ENCODE measurements around the gene TAF4.
"Not testable (repeated sequence)": the region's sequence is repeated elsewhere in the genome, so short reads cannot be mapped to it uniquely, and the experiment has no call there.

Gene TAF4

DNA sequence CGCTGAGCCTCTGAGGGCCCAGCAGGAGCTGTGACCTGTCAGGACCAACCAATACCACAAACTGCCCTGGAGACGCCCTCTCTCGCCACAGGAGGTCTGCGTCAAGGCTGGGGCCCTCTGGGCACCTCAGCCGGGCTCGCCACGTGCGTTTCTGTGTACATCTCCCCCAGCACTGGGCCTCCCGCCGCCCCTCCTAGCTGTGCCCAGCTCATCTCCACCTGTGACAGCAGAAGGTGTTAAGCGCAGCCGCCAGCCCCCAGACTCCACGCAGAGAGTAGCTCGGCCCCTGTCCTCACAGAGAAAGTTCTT, 91.4 kb downstream of the TAF4 start:
- Histone ChIP-seq H3K9me3 (no peaks in the 10 kb centered on the region), H3K27ac (no peak overlapping the region), H3K27me3 (no peaks in the 10 kb centered on the region), H3K4me3 (ENCODE audit: low read depth in 1 of 2, low read length in 1 of 2) (no peak overlapping the region), H3K36me3 (peaks cover 45% of the 10 kb centered on the region), H3K4me1 (ENCODE audit: control insufficient read depth in 1 of 2, insufficient read depth in 1 of 2, low read depth in 1 of 2, low read length in 1 of 2) (no peaks in the 10 kb centered on the region)
- TF ChIP-seq, protein P1, sequence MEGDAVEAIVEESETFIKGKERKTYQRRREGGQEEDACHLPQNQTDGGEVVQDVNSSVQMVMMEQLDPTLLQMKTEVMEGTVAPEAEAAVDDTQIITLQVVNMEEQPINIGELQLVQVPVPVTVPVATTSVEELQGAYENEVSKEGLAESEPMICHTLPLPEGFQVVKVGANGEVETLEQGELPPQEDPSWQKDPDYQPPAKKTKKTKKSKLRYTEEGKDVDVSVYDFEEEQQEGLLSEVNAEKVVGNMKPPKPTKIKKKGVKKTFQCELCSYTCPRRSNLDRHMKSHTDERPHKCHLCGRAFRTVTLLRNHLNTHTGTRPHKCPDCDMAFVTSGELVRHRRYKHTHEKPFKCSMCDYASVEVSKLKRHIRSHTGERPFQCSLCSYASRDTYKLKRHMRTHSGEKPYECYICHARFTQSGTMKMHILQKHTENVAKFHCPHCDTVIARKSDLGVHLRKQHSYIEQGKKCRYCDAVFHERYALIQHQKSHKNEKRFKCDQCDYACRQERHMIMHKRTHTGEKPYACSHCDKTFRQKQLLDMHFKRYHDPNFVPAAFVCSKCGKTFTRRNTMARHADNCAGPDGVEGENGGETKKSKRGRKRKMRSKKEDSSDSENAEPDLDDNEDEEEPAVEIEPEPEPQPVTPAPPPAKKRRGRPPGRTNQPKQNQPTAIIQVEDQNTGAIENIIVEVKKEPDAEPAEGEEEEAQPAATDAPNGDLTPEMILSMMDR (IDR thresholded peaks at IDR 0.05), result no peak

DNA sequence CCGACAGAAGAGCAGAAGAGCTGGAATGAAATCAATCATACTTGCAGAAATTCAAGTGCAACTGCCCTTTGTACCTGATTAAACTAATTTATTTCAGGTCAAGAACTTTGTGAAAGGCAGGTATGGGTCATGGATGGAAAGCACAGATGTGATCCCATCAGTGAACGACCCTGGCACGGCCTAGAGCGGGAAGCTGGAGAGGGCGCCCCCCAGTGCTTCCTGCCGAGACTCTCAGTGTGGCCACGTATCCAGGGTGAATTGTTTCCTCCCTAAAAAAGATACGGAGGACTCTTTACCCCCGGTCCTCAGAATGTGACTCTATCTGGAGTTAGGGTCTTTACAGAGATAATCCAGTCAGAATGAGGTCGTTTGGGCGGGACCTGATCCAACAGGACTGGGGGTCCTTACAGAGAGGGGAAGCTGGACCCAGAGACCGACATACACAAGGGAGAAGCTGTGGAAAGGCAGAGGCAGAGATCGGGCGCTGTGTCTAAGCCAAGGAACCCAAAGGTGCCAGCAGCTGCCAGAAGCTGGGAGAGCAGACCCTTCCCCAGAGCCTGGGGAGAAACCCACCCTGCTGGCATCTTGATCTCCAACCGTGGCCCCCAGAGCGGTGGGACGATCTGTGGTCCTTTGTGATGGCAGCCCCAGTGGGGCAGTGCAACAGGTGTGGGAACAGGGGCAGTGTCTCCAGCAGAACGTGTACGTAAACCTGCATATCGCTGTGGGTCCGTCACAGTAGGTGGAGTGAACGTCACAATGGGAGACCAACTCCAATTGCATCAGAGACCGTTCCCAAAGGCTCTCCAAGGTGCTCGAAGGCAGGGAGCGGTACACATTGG, 91.9 kb downstream of the TAF4 start:
- no peak overlapping the region for H3K27ac ChIP-seq

DNA sequence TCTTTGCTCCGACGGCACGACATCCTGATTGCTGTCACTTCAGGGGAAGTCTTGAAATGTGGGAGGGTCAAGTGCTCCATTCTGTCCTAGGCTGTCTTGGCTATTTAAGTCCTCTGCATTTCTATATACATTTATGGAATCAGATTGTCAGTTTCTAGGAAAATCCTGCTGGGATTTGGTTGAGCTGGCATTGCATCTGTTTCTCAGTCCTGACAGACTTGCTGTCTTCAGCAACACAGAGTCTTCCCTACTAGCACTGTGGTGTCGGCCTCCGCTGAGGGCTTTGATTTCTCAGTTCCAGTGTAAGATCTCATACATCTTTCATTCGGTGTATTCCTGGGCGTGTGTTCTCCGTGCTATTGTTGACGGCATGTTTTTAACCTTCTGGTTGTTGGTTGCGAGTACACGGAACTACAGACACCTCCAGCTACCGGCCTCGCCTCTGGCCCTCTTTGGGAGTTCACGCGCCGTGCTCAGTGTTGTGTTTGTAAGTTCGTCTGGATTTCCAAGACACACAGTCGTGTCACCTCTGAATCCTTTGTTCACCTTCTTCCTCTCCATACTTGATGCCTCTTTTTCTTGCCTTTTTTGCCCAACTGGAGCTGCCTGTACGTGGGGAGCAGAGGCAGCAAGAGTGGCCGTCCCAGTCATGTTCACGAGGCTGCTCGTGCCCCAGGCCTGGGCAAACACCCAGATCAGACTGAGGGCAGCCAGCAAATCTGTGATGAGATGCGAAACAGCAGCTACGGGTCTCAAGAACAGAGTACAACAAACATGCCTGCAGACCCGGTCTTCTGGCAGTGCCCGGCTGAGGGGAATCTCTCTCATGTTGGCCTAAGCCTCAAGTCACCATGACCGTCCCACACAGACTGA, 92.8 kb downstream of the TAF4 start:
- no peaks in the 10 kb centered on the region for H3K9me3 ChIP-seq
- TF ChIP-seq, protein P1 (IDR thresholded peaks at IDR 0.05), result no peak
- H3K36me3 ChIP-seq, result peaks cover 45% of the 10 kb centered on the region
- no peaks in the 10 kb centered on the region for H3K27me3 ChIP-seq
- no peak overlapping the region for H3K4me3 ChIP-seq (ENCODE audit: low read depth in 1 of 2, low read length in 1 of 2)
- no peaks in the 10 kb centered on the region for H3K4me1 ChIP-seq (ENCODE audit: control insufficient read depth in 1 of 2, insufficient read depth in 1 of 2, low read depth in 1 of 2, low read length in 1 of 2)
- no peak overlapping the region for H3K27ac ChIP-seq

More for the DNA sequence above, 91.9 kb downstream of the TAF4 start:
- Histone ChIP-seq H3K9me3 (no peaks in the 10 kb centered on the region), H3K36me3 (peaks cover 45% of the 10 kb centered on the region), H3K27me3 (no peaks in the 10 kb centered on the region), H3K4me1 (ENCODE audit: control insufficient read depth in 1 of 2, insufficient read depth in 1 of 2, low read depth in 1 of 2, low read length in 1 of 2) (no peaks in the 10 kb centered on the region), H3K4me3 (ENCODE audit: low read depth in 1 of 2, low read length in 1 of 2) (no peak overlapping the region)
- TF ChIP-seq, protein P1 (IDR thresholded peaks at IDR 0.05), result no peak

DNA sequence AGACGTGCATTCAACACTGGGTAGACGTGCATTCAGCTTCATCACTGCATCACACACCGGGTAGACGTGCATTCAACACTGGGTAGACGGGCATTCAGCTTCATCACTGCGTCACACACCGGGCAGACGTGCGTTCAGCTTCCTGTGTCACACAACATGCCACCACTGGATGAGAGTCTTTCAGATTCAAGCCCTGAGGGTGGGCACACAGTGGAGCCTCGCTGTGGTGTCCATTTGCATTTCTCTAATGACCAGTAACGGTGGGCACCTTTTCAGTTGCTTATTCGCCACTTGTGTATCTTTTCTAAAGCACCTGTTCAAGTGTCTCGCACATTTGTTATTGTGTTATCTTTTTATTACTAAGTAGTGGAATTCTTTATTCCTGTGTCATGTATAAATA, 94.1 kb downstream of the TAF4 start:
- H3K9me3 ChIP-seq; H3K4me3 ChIP-seq (ENCODE audit: low read depth in 1 of 2, low read length in 1 of 2); H3K27me3 ChIP-seq; H3K27ac ChIP-seq; H3K4me1 ChIP-seq (ENCODE audit: control insufficient read depth in 1 of 2, insufficient read depth in 1 of 2, low read depth in 1 of 2, low read length in 1 of 2): not testable (repeated sequence)
- H3K36me3 ChIP-seq, result peaks cover 35% of the 10 kb centered on the region

DNA sequence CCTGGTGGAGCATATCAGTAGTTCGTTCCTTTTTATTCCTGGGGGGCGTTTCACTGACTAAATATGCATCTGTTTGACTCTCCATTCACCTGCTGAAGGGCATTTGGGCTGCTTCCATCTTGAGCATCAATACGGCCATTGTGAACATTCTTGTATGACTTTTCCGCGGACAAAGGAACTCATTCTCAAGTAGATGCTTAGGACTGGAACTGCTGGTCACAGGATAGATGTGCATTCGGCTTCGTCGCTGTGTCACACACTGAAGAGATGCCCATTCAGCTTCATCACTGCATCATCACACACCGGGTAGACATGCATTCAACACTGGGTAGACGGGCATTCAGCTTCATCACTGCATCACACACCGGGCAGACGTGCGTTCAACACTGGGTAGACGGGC, 95.3 kb downstream of the TAF4 start:
- TF ChIP-seq, protein P1 (IDR thresholded peaks at IDR 0.05), result no peak
- Histone ChIP-seq H3K27me3 (peaks cover 20% of the 10 kb centered on the region), H3K36me3 (peaks cover 23% of the 10 kb centered on the region), H3K4me1 (ENCODE audit: control insufficient read depth in 1 of 2, insufficient read depth in 1 of 2, low read depth in 1 of 2, low read length in 1 of 2) (no peaks in the 10 kb centered on the region), H3K4me3 (ENCODE audit: low read depth in 1 of 2, low read length in 1 of 2) (no peak overlapping the region), H3K27ac (no peak overlapping the region), H3K9me3 (no peaks in the 10 kb centered on the region)

DNA sequence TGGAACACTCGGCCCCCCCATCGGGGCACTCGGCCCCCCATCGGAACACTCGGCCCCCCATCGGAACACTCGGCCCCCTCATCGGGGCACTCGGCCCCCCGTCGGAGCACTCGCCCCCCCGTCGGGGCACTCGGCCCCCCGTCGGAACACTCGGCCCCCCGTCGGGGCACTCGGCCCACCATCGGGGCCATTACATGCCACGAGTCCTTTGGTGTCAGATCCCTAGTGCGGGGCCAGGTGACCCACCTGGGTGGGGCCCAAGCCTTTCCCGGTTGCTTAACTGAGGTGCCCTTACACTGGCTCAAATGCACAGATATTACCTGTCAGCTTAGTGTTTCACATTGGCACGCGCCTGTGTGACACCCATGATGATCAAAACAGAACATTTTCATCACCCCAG, 95.9 kb downstream of the TAF4 start:
- TF ChIP-seq, protein P1 (IDR thresholded peaks at IDR 0.05), result no peak
- H3K36me3 ChIP-seq, result peaks cover 21% of the 10 kb centered on the region
- H3K9me3 ChIP-seq, result no peaks in the 10 kb centered on the region
- H3K4me1 ChIP-seq (ENCODE audit: control insufficient read depth in 1 of 2, insufficient read depth in 1 of 2, low read depth in 1 of 2, low read length in 1 of 2), result no peaks in the 10 kb centered on the region
- no peak overlapping the region for H3K4me3 ChIP-seq (ENCODE audit: low read depth in 1 of 2, low read length in 1 of 2)
- no peak overlapping the region for H3K27ac ChIP-seq
- peaks cover 26% of the 10 kb centered on the region for H3K27me3 ChIP-seq

All from neutrophil (primary cell).